ENCODE measurements around the gene NDUFA7. TPM values are rescaled to one million over a fixed set of nuclear protein-coding genes. Genes with fewer than 3 reads are reported as not detected.
A peak's percentile ranks its signal among the peaks of the same experiment; 100 is the strongest.

The NDUFA7 gene
- total and polyA plus RNA-seq, 12 donors: 5.3 to 502 (median 78.2) TPM

DNA sequence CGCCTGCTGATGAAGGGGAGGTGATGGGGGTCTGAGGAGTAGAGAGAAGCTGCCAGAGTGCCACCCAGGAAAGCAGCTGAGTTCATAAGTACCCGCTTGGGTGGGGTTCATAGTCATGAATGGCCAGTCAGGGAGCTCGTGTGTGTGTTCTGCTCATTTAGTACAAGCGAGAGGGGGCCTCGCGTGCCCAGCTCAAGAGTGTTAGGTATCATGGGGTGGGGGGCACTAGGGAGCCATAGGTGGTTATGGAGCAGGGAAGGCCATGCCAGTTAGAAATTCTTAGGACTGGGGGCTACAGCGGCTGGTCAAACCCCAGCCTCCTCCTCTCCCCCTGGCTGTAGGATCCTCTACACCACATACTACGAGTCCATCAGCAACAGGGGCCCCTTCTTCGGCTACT lies 59.8 kb downstream of the NDUFA7 start:
- H3K4me1 ChIP-seq (replicated peaks in 1 of 2): no peaks in the 10 kb centered on the region
- no peaks in the 10 kb centered on the region for H3K9me3 ChIP-seq (replicated peaks in 1 of 3)
- 89 to 97% (median 94%) methylated on average over 9 of the region's 9 CpGs for WGBS, 4 donors
- intact Hi-C loops (cut with DNase I): no loop called here
- DNase-seq: peak in 1 of 7 donors; percentile 9
- TF ChIP-seq CTCF (IDR thresholded peaks at IDR 0.05) (no peak), POLR2A (IDR thresholded peaks at IDR 0.05) (no peak)
- no peaks in the 10 kb centered on the region for H3K27me3 ChIP-seq
- peaks cover 0 to 9% of the 10 kb centered on the region in 2 donors for H3K36me3 ChIP-seq (replicated peaks in 1 of 2)
- H3K27ac ChIP-seq: no peak overlapping the region
- no peak overlapping the region for H3K4me3 ChIP-seq

Other genes with a start within 250 kb of the NDUFA7 start
- gene FBN3, start 171.8 kb downstream of the NDUFA7 start, total RNA-seq: under 1 TPM in 2 of 9 donors, not detected in 7; 0.04 to 0.28 TPM
- under 1 TPM in 2 of 3 donors, not detected in 1; 0.03 to 0.64 TPM for gene FBN3, start 171.8 kb downstream of the NDUFA7 start, polyA plus RNA-seq
- 10 to 100 TPM; 11.7 to 64.4 (median 33.9) TPM for gene CERS4, start 112.0 kb downstream of the NDUFA7 start, total RNA-seq
- gene CERS4, start 112.0 kb downstream of the NDUFA7 start, polyA plus RNA-seq: 10 to 100 TPM in 2 of 3 donors, 1 to 10 TPM in 1; 5.5 to 34.9 (median 26.5) TPM
- 100 to 1,000 TPM in 1 of 9 donors, 10 to 100 TPM in 8; 29.7 to 129 (median 57.4) TPM for gene CD320, start 13.0 kb downstream of the NDUFA7 start, total RNA-seq
- 10 to 100 TPM; 12.0 to 61.4 (median 34.1) TPM for gene CD320, start 13.0 kb downstream of the NDUFA7 start, polyA plus RNA-seq
- gene RPS28, start 121 bp upstream of the NDUFA7 start, total RNA-seq: 1,000 to 10,000 TPM in 4 of 9 donors, 100 to 1,000 TPM in 5; 220 to 1,896 (median 578) TPM
- gene RPS28, start 121 bp upstream of the NDUFA7 start, polyA plus RNA-seq: 1,000 to 10,000 TPM in 1 of 3 donors, 100 to 1,000 TPM in 2; 155 to 1,715 (median 649) TPM
- 10 to 100 TPM in 7 of 9 donors, 1 to 10 TPM in 2; 6.8 to 27.7 (median 16.4) TPM for gene KANK3, start 21.9 kb upstream of the NDUFA7 start, total RNA-seq
- 10 to 100 TPM in 2 of 3 donors, under 1 TPM in 1; 0.38 to 27.8 (median 23.6) TPM for gene KANK3, start 21.9 kb upstream of the NDUFA7 start, polyA plus RNA-seq
- gene ANGPTL4, start 42.8 kb upstream of the NDUFA7 start, total RNA-seq: 100 to 1,000 TPM in 2 of 9 donors, 10 to 100 TPM in 5, 1 to 10 TPM in 1, under 1 TPM in 1; 0.33 to 141 (median 23.3) TPM
- gene ANGPTL4, start 42.8 kb upstream of the NDUFA7 start, polyA plus RNA-seq: 10 to 100 TPM in 2 of 3 donors, 1 to 10 TPM in 1; 4.9 to 54.0 (median 46.8) TPM
- 100 to 1,000 TPM in 3 of 9 donors, 10 to 100 TPM in 6; 10.7 to 155 (median 79.5) TPM for gene RAB11B, start 69.0 kb upstream of the NDUFA7 start, total RNA-seq
- gene RAB11B, start 69.0 kb upstream of the NDUFA7 start, polyA plus RNA-seq: 100 to 1,000 TPM in 1 of 3 donors, 10 to 100 TPM in 2; 24.6 to 147 (median 64.9) TPM
- gene MARCHF2, start 91.9 kb upstream of the NDUFA7 start, total RNA-seq: 100 to 1,000 TPM in 3 of 9 donors, 10 to 100 TPM in 6; 18.9 to 200 (median 61.6) TPM
- gene MARCHF2, start 91.9 kb upstream of the NDUFA7 start, polyA plus RNA-seq: 10 to 100 TPM; 13.1 to 47.3 (median 44.2) TPM
- gene HNRNPM, start 123.6 kb upstream of the NDUFA7 start, total RNA-seq: 100 to 1,000 TPM in 4 of 9 donors, 10 to 100 TPM in 5; 51.7 to 164 (median 78.0) TPM
- gene HNRNPM, start 123.6 kb upstream of the NDUFA7 start, polyA plus RNA-seq: 100 to 1,000 TPM in 1 of 3 donors, 10 to 100 TPM in 2; 65.0 to 262 (median 76.7) TPM
- gene PRAM1, start 181.3 kb upstream of the NDUFA7 start, total RNA-seq: 1 to 10 TPM in 6 of 9 donors, under 1 TPM in 3; 0.24 to 3.1 (median 1.9) TPM
- gene PRAM1, start 181.3 kb upstream of the NDUFA7 start, polyA plus RNA-seq: 10 to 100 TPM in 1 of 3 donors, 1 to 10 TPM in 1, under 1 TPM in 1; 0.20 to 21.4 (median 4.4) TPM
- 10 to 100 TPM in 8 of 9 donors, 1 to 10 TPM in 1; 2.9 to 64.6 (median 25.0) TPM for gene ZNF414, start 192.8 kb upstream of the NDUFA7 start, total RNA-seq
- gene ZNF414, start 192.8 kb upstream of the NDUFA7 start, polyA plus RNA-seq: 100 to 1,000 TPM in 1 of 3 donors, 10 to 100 TPM in 1, 1 to 10 TPM in 1; 5.2 to 103 (median 49.6) TPM

Measured in adrenal gland (tissue), 12 donors.